ENCODE data around the gene LTB4R.

LTB4R gene

GRCh38 chr14:24299255-24300191 is 11.8 kb upstream of the LTB4R start, which contains the start of the genes DHRS1 and NOP9:
DHRS1 (minus strand) TSS chr14:24299780; CDS start chr14:24299106, 674 bp downstream.
NOP9 (plus strand) TSS chr14:24299850; CDS start chr14:24299955, 105 bp downstream.
- DNase-seq (ENCODE audit: low read depth in 1 of 2, low spot score in 1 of 2) = peak; percentile 89 to 92

GRCh38 chr14:24300326-24300980 is 10.8 kb upstream of the LTB4R start:
- no peak for DNase-seq (ENCODE audit: low read depth in 1 of 2, low spot score in 1 of 2)

GRCh38 chr14:24304019-24304387 is 7.3 kb upstream of the LTB4R start:
- no peak for DNase-seq (ENCODE audit: low read depth in 1 of 2, low spot score in 1 of 2)

GRCh38 chr14:24307156-24307574 is 4.1 kb upstream of the LTB4R start:
- DNase-seq (ENCODE audit: low read depth in 1 of 2, low spot score in 1 of 2) = no peak

GRCh38 chr14:24307575-24308341 is 3.5 kb upstream of the LTB4R start, which contains the start of gene CIDEB:
CIDEB (minus strand) TSS chr14:24307977; CDS start chr14:24307858, 119 bp downstream.
- peak in 1 of 2 donors; percentile 39 for DNase-seq (ENCODE audit: low read depth in 1 of 2, low spot score in 1 of 2)

- no peak for DNase-seq (ENCODE audit: low read depth in 1 of 2, low spot score in 1 of 2)
Measured at GRCh38 chr14:24308342-24309124, 2.8 kb upstream of the LTB4R start.

- no peak for DNase-seq (ENCODE audit: low read depth in 1 of 2, low spot score in 1 of 2)
Measured at GRCh38 chr14:24309538-24310264, 1.6 kb upstream of the LTB4R start, which contains the start of gene LTB4R2. LTB4R2 (plus strand) TSS chr14:24310140; CDS start chr14:24310665, 525 bp downstream.

GRCh38 chr14:24310265-24310645 is 1.0 kb upstream of the LTB4R start:
- DNase-seq (ENCODE audit: low read depth in 1 of 2, low spot score in 1 of 2) = no peak

GRCh38 chr14:24311837-24312615 is 724 bp downstream of the LTB4R start:
- DNase-seq (ENCODE audit: low read depth in 1 of 2, low spot score in 1 of 2) = no peak

GRCh38 chr14:24312736-24313507 is 1.6 kb downstream of the LTB4R start:
- no peak for DNase-seq (ENCODE audit: low read depth in 1 of 2, low spot score in 1 of 2)

- DNase-seq (ENCODE audit: low read depth in 1 of 2, low spot score in 1 of 2) = no peak
Measured at GRCh38 chr14:24313913-24314312, 2.6 kb downstream of the LTB4R start.

- no peak for DNase-seq (ENCODE audit: low read depth in 1 of 2, low spot score in 1 of 2)
Measured at GRCh38 chr14:24314377-24315193, 3.3 kb downstream of the LTB4R start.

- DNase-seq (ENCODE audit: low read depth in 1 of 2, low spot score in 1 of 2) = no peak
Measured at GRCh38 chr14:24315243-24315806, 4.0 kb downstream of the LTB4R start.

- DNase-seq (ENCODE audit: low read depth in 1 of 2, low spot score in 1 of 2) = no peak
Measured at GRCh38 chr14:24315807-24316596, 4.7 kb downstream of the LTB4R start.

GRCh38 chr14:24316597-24316950 is 5.3 kb downstream of the LTB4R start:
- DNase-seq (ENCODE audit: low read depth in 1 of 2, low spot score in 1 of 2) = no peak

Data from activated T-helper 1 cell treated with anti-CD3 and anti-CD28 coated beads, Interleukin-2, amount 50 U/mL, for 16 hours (primary cell).